ENCODE measurements around the gene SMPDL3A. TPM values are rescaled to one million over a fixed set of nuclear protein-coding genes. Genes with fewer than 3 reads are reported as not detected.

The SMPDL3A gene
- total RNA-seq, 1 experiment from 2014 or later: 0.59 TPM

GRCh38 chr6:122809001-122809400, 19.9 kb downstream of the SMPDL3A start:
- Histone ChIP-seq H3K27ac (ENCODE audit: insufficient read length, low read depth, low read length) (no peak overlapping the region), H2AK5ac (ENCODE audit: insufficient read length, low read length) (no peak overlapping the region), H3K79me1 (ENCODE audit: insufficient read depth, low read depth, low read length, poor library complexity, severe bottlenecking) (no peaks in the 10 kb centered on the region), H3K56ac (ENCODE audit: insufficient read length, low read depth, low read length) (no peak overlapping the region), H4K20me1 (ENCODE audit: control insufficient read depth, insufficient read depth, insufficient read length) (no peaks in the 10 kb centered on the region), H3T11ph (ENCODE audit: low read length) (no peak overlapping the region), H3K79me2 (ENCODE audit: insufficient read depth, low read length) (no peaks in the 10 kb centered on the region), H2AFZ (ENCODE audit: low read length) (no peak overlapping the region), H3K27me3 (ENCODE audit: insufficient read depth, low read length) (no peaks in the 10 kb centered on the region), H2BK5ac (ENCODE audit: insufficient read length, low read length) (no peak overlapping the region), H3K4me1 (ENCODE audit: insufficient read depth, low read length) (no peaks in the 10 kb centered on the region), H2BK20ac (ENCODE audit: low read depth, low read length, poor library complexity, severe bottlenecking) (no peak overlapping the region), H3K23me2 (ENCODE audit: insufficient read length, low read depth, low read length, poor library complexity, severe bottlenecking) (no peaks in the 10 kb centered on the region), H2BK15ac (ENCODE audit: low read depth, low read length) (no peak overlapping the region), H2BK120ac (ENCODE audit: low read depth, low read length, poor library complexity, severe bottlenecking) (no peak overlapping the region), H3K4me2 (ENCODE audit: insufficient read depth, insufficient read length, low read length) (no peak overlapping the region), H3K18ac (ENCODE audit: insufficient read length, low read depth, low read length) (no peak overlapping the region), H3K14ac (ENCODE audit: insufficient read depth, low read length) (no peak overlapping the region), H2BK12ac (ENCODE audit: insufficient read length, low read depth, low read length) (no peak overlapping the region), H4K5ac (ENCODE audit: insufficient read length, low read depth, low read length) (no peak overlapping the region), H4K91ac (ENCODE audit: insufficient read length, low read depth, low read length) (no peak overlapping the region), H3K9me3 (ENCODE audit: control insufficient read depth, low read depth, low read length) (no peaks in the 10 kb centered on the region), H3K4ac (ENCODE audit: low read depth, low read length) (no peak overlapping the region), H3K9ac (ENCODE audit: extremely low read depth, insufficient read length, low read length) (no peak overlapping the region), H3K23ac (ENCODE audit: insufficient read length, low read depth, low read length) (no peak overlapping the region), H4K8ac (replicated peaks; ENCODE audit: insufficient read length, low read depth, low read length) (no peak overlapping the region)
- Mint-ChIP-seq H3K27ac (no peak overlapping the region), H3K4me1 (peaks cover 0 to 2% of the 10 kb centered on the region in 2 experiments; a peak in 1 of 4 replicates), H3K27me3 (ENCODE audit: low read depth) (no peaks in the 10 kb centered on the region), H3K4me3 (no peak overlapping the region), H3K36me3 (ENCODE audit: insufficient read depth in 1 of 3, low read depth in 3 of 3) (no peaks in the 10 kb centered on the region), H3K9me3 (no peaks in the 10 kb centered on the region)
- WGBS (ENCODE audit: extremely low coverage, insufficient read length, low lambda C conversion rate): no CpG with 5 or more reads among the region's 4 CpGs
- TF ChIP-seq CTCF (conservative IDR thresholded peaks at IDR 0.05): no peak
- no peak for DNase-seq
